Keratinocyte (primary cell): ENCODE results near the gene PGRMC2. TPM values are rescaled to one million over a fixed set of nuclear protein-coding genes. Genes with fewer than 3 reads are reported as not detected.

ENCODE experiments used
- DNase-seq: peaks from one replicate; pipeline ENCODE4 v3.0.0-alpha.2; 2011; ENCODE audit warnings: low read depth, missing footprints, low spot score
- FAIRE-seq: peaks from 2 replicates; lab custom pipeline; 2011; peaks lifted over from hg19 to GRCh38; lab: Jason Lieb, UNC
- H2AFZ ChIP-seq: 2 replicates; pipeline ENCODE4 v1.6.0; 2012; ENCODE audit warnings: low read length, control low read depth, inconsistent platforms; ENCODE audit not compliant: control insufficient read depth
- H3K27ac ChIP-seq: 2 replicates; pipeline ENCODE4 v1.5.1; 2011; ENCODE audit warnings: low read length; ENCODE audit not compliant: control insufficient read depth, insufficient read depth
- H3K27me3 ChIP-seq: 3 replicates; pipeline ENCODE4 v1.6.0; 2011; ENCODE audit warnings: low read length; ENCODE audit not compliant: control insufficient read depth, insufficient read depth; ENCODE audit errors: extremely low read depth
- H3K36me3 ChIP-seq, 2 experiments: 2 replicates in 1 of 2; 3 replicates in 1 of 2; pipeline ENCODE4 v1.5.1; 2011; ENCODE audit warnings: low read length in 2 of 2, mild to moderate bottlenecking in 1 of 2; ENCODE audit not compliant: control insufficient read depth in 2 of 2, insufficient read depth in 2 of 2; ENCODE audit errors: extremely low read depth in 1 of 2
- H3K4me1 ChIP-seq: 3 replicates; pipeline ENCODE4 v1.5.1; 2011; ENCODE audit warnings: low read length; ENCODE audit not compliant: control insufficient read depth, insufficient read depth; ENCODE audit errors: extremely low read depth
- H3K4me2 ChIP-seq: 3 replicates; pipeline ENCODE4 v1.6.0; 2011; ENCODE audit warnings: low read depth, low read length; ENCODE audit not compliant: control insufficient read depth, insufficient read depth; ENCODE audit errors: extremely low read depth
- H3K4me3 ChIP-seq, 3 experiments: fragments of 200-600 bp in 1 of 3; sonication (generic) in 1 of 3; 2 replicates in 2 of 3; 3 replicates in 1 of 3; pipeline ENCODE4 v1.5.1; 2011 to 2016; ENCODE audit warnings: low read length in 3 of 3, mild to moderate bottlenecking in 3 of 3, control low read depth in 2 of 3, inconsistent platforms in 1 of 3, low read depth in 1 of 3, mixed read lengths in 1 of 3, mixed run types in 1 of 3, moderate library complexity in 1 of 3; ENCODE audit not compliant: control insufficient read depth in 2 of 3, insufficient read depth in 2 of 3; ENCODE audit errors: extremely low read depth in 1 of 3
- H3K79me2 ChIP-seq: 2 replicates; pipeline ENCODE4 v1.6.0; 2012; ENCODE audit warnings: low read length; ENCODE audit not compliant: control insufficient read depth, insufficient read depth
- H3K9ac ChIP-seq: 3 replicates; pipeline ENCODE4 v1.6.0; 2011; ENCODE audit warnings: low read length; ENCODE audit not compliant: control insufficient read depth, insufficient read depth; ENCODE audit errors: extremely low read depth
- H3K9me1 ChIP-seq: 3 replicates; pipeline ENCODE4 v1.6.0; 2011; ENCODE audit warnings: low read length; ENCODE audit not compliant: control insufficient read depth, insufficient read depth; ENCODE audit errors: extremely low read depth
- H3K9me3 ChIP-seq: 2 replicates; pipeline ENCODE4 v1.5.1; 2012; ENCODE audit warnings: low read depth, low read length; ENCODE audit not compliant: control insufficient read depth
- H4K20me1 ChIP-seq: 3 replicates; pipeline ENCODE4 v1.6.0; 2011; ENCODE audit warnings: low read length; ENCODE audit not compliant: control insufficient read depth, insufficient read depth; ENCODE audit errors: extremely low read depth
- EZH2 ChIP-seq: IDR thresholded peaks from one replicate; pipeline ENCODE4 v1.6.1; 2012; ENCODE audit warnings: inconsistent platforms, mild to moderate bottlenecking, low read length, moderate library complexity
- dilution Hi-C: fragments of 300-500 bp; cut with MboI; formaldehyde crosslinking; loops from one replicate; pipeline ENCODE4 v1.7.0; 2020; ENCODE audit warnings: low sequenced_read_pairs; ENCODE audit not compliant: extremely low pct_ligation_motif_present
- polyA plus RNA-seq, 5 experiments: library from polyadenylated mRNA; depleted of rRNA in 3 of 5; stranded (reverse) in 3 of 5; stranded (forward) in 1 of 5; unstranded in 1 of 5; fragments of >200 nt; gene quantifications; 1 replicate in 1 of 5; 2 replicates in 3 of 5; 3 replicates in 1 of 5; pipeline versions ENCODE4 v1.2.1 to v1.2.3, GENCODE V29; 2011 to 2012; ENCODE audit warnings: missing spikeins in 2 of 5, low read depth in 1 of 5, low replicate concordance in 1 of 5
- TF ChIP-seq, protein P1 (sequence below), 3 experiments: IDR thresholded peaks in 1 of 3; conservative IDR thresholded peaks in 1 of 3; optimal IDR thresholded peaks in 1 of 3; 2 replicates in 2 of 3; 3 replicates in 1 of 3; pipeline versions ENCODE3 to v1.5.1; 2011; ENCODE audit warnings: low read length in 3 of 3, mild to moderate bottlenecking in 3 of 3, moderate library complexity in 2 of 3, control low read depth in 1 of 3, inconsistent platforms in 1 of 3; ENCODE audit not compliant: insufficient read depth in 2 of 3; ENCODE audit errors: extremely low read depth in 1 of 3

PGRMC2 gene
- polyA plus RNA-seq, 1 donor (not counting 4 experiments of a cell fraction or from before 2014, with no cell fraction given), result 26.7 TPM

DNA sequence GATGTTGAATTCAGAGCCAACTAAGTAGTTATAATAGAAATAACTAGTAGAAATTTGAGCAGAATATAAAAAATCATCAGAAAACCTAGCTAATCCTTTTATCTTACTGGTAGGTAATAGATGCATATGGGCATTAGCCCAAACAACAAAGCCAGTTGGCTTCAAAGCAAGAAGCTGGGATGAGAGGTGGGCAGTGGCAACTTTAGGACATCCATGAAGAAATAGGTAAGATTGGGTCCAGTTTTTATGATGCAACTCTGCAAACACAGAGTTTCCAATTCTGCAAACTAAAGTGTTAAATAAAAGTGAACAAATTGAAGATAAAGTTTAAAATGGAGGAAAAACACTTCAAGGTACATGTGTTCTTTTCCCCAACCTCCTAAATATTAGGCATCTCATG, 5.1 kb downstream of the PGRMC2 start:
- H3K9ac ChIP-seq, result no peak overlapping the region
- H2AFZ ChIP-seq, result no peak overlapping the region
- H3K4me1 ChIP-seq, result peaks cover 16% of the 10 kb centered on the region
- dilution Hi-C loops, result no loop called here
- no peaks in the 10 kb centered on the region for H4K20me1 ChIP-seq
- H3K36me3 ChIP-seq, result no peaks in the 10 kb centered on the region
- TF ChIP-seq EZH2, result no peak
- TF ChIP-seq, protein P1, sequence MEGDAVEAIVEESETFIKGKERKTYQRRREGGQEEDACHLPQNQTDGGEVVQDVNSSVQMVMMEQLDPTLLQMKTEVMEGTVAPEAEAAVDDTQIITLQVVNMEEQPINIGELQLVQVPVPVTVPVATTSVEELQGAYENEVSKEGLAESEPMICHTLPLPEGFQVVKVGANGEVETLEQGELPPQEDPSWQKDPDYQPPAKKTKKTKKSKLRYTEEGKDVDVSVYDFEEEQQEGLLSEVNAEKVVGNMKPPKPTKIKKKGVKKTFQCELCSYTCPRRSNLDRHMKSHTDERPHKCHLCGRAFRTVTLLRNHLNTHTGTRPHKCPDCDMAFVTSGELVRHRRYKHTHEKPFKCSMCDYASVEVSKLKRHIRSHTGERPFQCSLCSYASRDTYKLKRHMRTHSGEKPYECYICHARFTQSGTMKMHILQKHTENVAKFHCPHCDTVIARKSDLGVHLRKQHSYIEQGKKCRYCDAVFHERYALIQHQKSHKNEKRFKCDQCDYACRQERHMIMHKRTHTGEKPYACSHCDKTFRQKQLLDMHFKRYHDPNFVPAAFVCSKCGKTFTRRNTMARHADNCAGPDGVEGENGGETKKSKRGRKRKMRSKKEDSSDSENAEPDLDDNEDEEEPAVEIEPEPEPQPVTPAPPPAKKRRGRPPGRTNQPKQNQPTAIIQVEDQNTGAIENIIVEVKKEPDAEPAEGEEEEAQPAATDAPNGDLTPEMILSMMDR (optimal IDR thresholded peaks at IDR 0.05 in 1 of 3, IDR thresholded peaks at IDR 0.05 in 1 of 3, conservative IDR thresholded peaks at IDR 0.05 in 1 of 3; ENCODE audit: extremely low read depth in 1 of 3, insufficient read depth in 2 of 3, low read length in 3 of 3), result no peak
- no peaks in the 10 kb centered on the region for H3K9me3 ChIP-seq
- H3K4me3 ChIP-seq, result no peak overlapping the region
- H3K9me1 ChIP-seq, result no peaks in the 10 kb centered on the region
- no peaks in the 10 kb centered on the region for H3K27me3 ChIP-seq
- FAIRE-seq, result no peak
- no peak overlapping the region for H3K27ac ChIP-seq
- no peak overlapping the region for H3K4me2 ChIP-seq
- peaks cover 93% of the 10 kb centered on the region for H3K79me2 ChIP-seq
- no peak for DNase-seq

DNA sequence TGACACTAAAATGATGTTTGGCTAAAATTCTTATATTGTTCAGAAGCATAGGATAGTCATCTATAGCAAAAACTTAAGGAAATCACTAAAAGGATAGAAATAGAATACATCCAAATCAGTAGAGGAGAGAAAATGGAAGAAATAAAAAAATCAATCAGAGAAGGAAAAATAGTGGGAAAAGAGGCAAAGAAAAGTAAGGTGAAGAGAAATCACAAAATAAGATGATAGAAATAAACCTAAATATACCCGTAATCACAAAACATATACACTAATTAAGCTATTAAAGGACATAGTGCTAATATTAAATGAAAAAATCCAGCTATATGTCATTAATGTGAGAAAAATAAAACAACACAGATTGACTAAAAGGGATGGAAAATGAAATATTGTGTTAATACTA, 6.3 kb downstream of the PGRMC2 start:
- Histone ChIP-seq H3K4me3 (no peak overlapping the region), H3K9me1 (no peaks in the 10 kb centered on the region), H3K4me2 (no peak overlapping the region), H3K4me1 (peaks cover 16% of the 10 kb centered on the region), H2AFZ (no peak overlapping the region), H3K79me2 (peaks cover 90% of the 10 kb centered on the region), H3K9ac (no peak overlapping the region), H3K27me3 (no peaks in the 10 kb centered on the region), H3K9me3 (no peaks in the 10 kb centered on the region), H4K20me1 (no peaks in the 10 kb centered on the region), H3K36me3 (no peaks in the 10 kb centered on the region), H3K27ac (no peak overlapping the region)
- no peak for DNase-seq
- dilution Hi-C loops, result no loop called here
- FAIRE-seq, result no peak
- TF ChIP-seq, protein P1 (optimal IDR thresholded peaks at IDR 0.05 in 1 of 3, IDR thresholded peaks at IDR 0.05 in 1 of 3, conservative IDR thresholded peaks at IDR 0.05 in 1 of 3; ENCODE audit: extremely low read depth in 1 of 3, insufficient read depth in 2 of 3, low read length in 3 of 3), result no peak
- no peak for TF ChIP-seq EZH2
